Nephron (organoid): Measurements from ENCODE around the gene PLAAT2.

ENCODE experiments used
- H3K27ac Mint-ChIP-seq, 3 experiments: 2 replicates each; pipeline ENCODE4 v1.8.0; 2020; ENCODE audit warnings: mixed read lengths in 3 of 3, mild to moderate bottlenecking in 2 of 3, moderate library complexity in 1 of 3
- H3K27me3 Mint-ChIP-seq: 2 replicates; pipeline ENCODE4 v1.8.0; 2021; ENCODE audit warnings: low read depth, mild to moderate bottlenecking, moderate library complexity, mixed read lengths
- H3K36me3 Mint-ChIP-seq: 2 replicates; pipeline ENCODE4 v1.8.0; 2020; ENCODE audit warnings: low read depth, mixed read lengths
- H3K4me1 Mint-ChIP-seq: 2 replicates; pipeline ENCODE4 v1.8.0; 2020; ENCODE audit warnings: mixed read lengths
- H3K4me3 Mint-ChIP-seq, 3 experiments: 2 replicates each; pipeline ENCODE4 v1.8.0; 2020; ENCODE audit warnings: mild to moderate bottlenecking in 3 of 3, mixed read lengths in 3 of 3, moderate library complexity in 2 of 3
- H3K9me3 Mint-ChIP-seq: 2 replicates; pipeline ENCODE4 v1.8.0; 2020; ENCODE audit warnings: mixed read lengths
- TF ChIP-seq, protein P1 (sequence below), 3 experiments: fragments of 200-600 bp; sonication (generic); IDR thresholded peaks; one replicate each; pipeline ENCODE4 v1.5.0; 2021; ENCODE audit warnings: antibody characterized with exemption in 3 of 3; ENCODE audit not compliant: unreplicated experiment in 3 of 3

PLAAT2 gene

GRCh38 chr11:63572026-63572688 lies 9.0 kb upstream of the PLAAT2 start:
- peaks cover 24% of the 10 kb centered on the region for H3K4me1 Mint-ChIP-seq
- no peaks in the 10 kb centered on the region for H3K36me3 Mint-ChIP-seq
- H3K9me3 Mint-ChIP-seq, result no peaks in the 10 kb centered on the region
- no peak overlapping the region for H3K4me3 Mint-ChIP-seq
- TF ChIP-seq, protein P1, sequence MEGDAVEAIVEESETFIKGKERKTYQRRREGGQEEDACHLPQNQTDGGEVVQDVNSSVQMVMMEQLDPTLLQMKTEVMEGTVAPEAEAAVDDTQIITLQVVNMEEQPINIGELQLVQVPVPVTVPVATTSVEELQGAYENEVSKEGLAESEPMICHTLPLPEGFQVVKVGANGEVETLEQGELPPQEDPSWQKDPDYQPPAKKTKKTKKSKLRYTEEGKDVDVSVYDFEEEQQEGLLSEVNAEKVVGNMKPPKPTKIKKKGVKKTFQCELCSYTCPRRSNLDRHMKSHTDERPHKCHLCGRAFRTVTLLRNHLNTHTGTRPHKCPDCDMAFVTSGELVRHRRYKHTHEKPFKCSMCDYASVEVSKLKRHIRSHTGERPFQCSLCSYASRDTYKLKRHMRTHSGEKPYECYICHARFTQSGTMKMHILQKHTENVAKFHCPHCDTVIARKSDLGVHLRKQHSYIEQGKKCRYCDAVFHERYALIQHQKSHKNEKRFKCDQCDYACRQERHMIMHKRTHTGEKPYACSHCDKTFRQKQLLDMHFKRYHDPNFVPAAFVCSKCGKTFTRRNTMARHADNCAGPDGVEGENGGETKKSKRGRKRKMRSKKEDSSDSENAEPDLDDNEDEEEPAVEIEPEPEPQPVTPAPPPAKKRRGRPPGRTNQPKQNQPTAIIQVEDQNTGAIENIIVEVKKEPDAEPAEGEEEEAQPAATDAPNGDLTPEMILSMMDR (IDR thresholded peaks at IDR 0.05; ENCODE audit: unreplicated experiment in 3 of 3), result no peak
- H3K27me3 Mint-ChIP-seq, result no peaks in the 10 kb centered on the region
- H3K27ac Mint-ChIP-seq, result no peak overlapping the region

DNA sequence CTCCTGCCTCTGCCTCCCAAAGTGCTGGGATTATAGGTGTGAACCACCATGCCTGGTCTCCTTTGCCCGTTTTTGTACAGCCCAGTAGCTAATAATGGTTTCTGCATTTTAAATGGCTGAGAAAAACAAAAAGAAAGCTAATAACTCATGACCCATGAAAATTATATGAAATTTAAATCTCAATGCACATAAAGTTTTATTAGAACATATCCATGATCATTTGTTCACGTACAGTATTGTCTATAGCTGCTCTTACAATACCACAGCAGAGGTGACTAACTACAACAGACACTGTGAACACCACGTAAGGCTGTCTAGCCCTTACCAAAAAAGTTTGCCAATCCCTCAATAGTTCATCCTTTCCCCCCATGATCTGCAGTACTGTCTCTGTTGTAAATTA lies 6.4 kb upstream of the PLAAT2 start:
- Mint-ChIP-seq H3K36me3 (no peaks in the 10 kb centered on the region), H3K27me3 (no peaks in the 10 kb centered on the region), H3K4me1 (peaks cover 21% of the 10 kb centered on the region), H3K9me3 (no peaks in the 10 kb centered on the region), H3K4me3 (no peak overlapping the region), H3K27ac (peak overlapping the region in 1 of 3 experiments; percentile 8)
- TF ChIP-seq, protein P1 (IDR thresholded peaks at IDR 0.05; ENCODE audit: unreplicated experiment in 3 of 3), result no peak

DNA sequence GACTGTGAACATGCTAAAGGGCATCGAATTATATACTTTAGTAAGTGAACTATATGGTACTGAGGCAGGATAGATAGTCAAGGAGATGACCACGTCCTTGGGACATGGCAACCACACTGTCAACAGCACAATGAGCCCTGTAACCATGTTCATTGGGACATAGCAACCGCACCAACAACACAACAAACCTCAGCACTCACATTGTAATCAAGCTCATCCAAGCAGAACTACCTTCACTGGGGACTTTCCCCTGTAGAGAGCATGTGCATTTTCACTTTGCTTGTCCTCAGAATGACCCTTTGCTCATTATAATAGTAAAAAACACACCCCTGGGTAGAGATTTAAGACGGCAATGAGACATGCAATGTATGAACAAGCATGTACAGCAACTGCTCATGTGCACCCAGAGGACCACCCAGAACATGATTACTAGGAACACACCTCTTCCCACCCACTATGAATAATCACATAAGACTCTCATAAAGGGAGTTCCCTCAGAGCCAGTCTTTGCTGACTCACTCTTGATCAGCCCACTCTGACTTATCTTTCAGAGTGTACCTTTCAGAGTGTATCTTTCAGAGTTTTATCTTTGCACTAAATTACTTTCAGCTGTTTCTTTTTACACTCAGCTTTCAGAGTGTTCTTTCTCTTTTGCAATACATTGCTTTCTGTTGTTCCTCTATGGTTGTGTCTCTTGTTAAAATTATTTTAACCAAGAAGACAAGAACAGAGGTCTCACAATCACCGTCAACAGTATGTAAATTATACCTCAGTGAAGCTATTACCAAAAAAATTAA lies 4.1 kb upstream of the PLAAT2 start:
- H3K4me3 Mint-ChIP-seq, result no peak overlapping the region
- no peaks in the 10 kb centered on the region for H3K9me3 Mint-ChIP-seq
- TF ChIP-seq, protein P1 (IDR thresholded peaks at IDR 0.05; ENCODE audit: unreplicated experiment in 3 of 3), result no peak
- peaks cover 17% of the 10 kb centered on the region for H3K4me1 Mint-ChIP-seq
- H3K27me3 Mint-ChIP-seq, result no peaks in the 10 kb centered on the region
- H3K27ac Mint-ChIP-seq, result peak overlapping the region; percentile 78 to 89 (median 83)
- H3K36me3 Mint-ChIP-seq, result no peaks in the 10 kb centered on the region

- Mint-ChIP-seq H3K4me3 (no peak overlapping the region), H3K27me3 (peaks cover 3% of the 10 kb centered on the region), H3K9me3 (no peaks in the 10 kb centered on the region), H3K36me3 (no peaks in the 10 kb centered on the region), H3K27ac (peak overlapping the region; percentile 25 to 78 (median 65)), H3K4me1 (peaks cover 17% of the 10 kb centered on the region)
- TF ChIP-seq, protein P1 (IDR thresholded peaks at IDR 0.05; ENCODE audit: unreplicated experiment in 3 of 3), result no peak
Observed at GRCh38 chr11:63564784-63565350, 1.7 kb upstream of the PLAAT2 start.

DNA sequence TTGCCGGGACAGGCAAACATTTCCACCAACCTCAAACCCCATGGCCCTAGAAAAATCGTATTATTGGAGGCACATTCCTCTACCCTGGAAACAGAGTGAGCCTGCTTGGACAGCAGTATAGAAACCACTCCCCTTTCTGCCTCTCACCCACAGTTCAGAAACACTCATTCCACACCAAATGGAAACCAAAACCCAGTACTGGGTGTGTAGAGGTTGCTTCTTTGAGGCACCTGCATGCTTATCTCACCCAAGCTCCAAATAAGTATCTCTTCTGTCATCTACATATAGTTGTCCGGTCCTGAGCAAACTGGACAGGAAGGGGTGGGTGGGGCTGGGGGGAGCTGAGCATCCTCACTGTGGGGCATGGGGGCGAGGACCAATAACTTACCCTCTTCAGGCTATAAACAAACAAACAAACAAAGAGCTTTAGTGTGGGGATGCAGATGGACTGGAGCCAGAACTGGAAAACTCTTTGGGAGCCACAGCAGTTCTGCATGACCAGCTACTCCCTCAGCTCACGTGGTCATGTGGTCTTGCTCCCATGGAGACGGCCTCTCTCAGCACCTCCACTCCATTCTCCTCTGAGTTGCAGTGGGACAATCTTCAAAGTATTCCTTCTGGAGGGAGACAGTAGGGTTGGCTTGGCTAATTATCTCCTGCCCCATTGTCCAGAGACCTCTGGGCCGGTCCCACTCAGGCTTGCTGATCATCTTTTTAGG lies 1.0 kb upstream of the PLAAT2 start:
- Mint-ChIP-seq H3K27me3 (peaks cover 3% of the 10 kb centered on the region), H3K27ac (peak overlapping the region; percentile 25 to 78 (median 65)), H3K36me3 (no peaks in the 10 kb centered on the region), H3K9me3 (no peaks in the 10 kb centered on the region), H3K4me1 (peaks cover 17% of the 10 kb centered on the region), H3K4me3 (no peak overlapping the region)
- TF ChIP-seq, protein P1 (IDR thresholded peaks at IDR 0.05; ENCODE audit: unreplicated experiment in 3 of 3), result no peak
